Endothelial cell of umbilical vein (primary cell): ENCODE data around the gene OR4D2. TPM values are rescaled to one million over a fixed set of nuclear protein-coding genes. Genes with fewer than 3 reads are reported as not detected.

ENCODE experiments used
- BruUV-seq: library from RNA; stranded (reverse); fragments of 400-500 nt; replicated peaks from 2 replicates; lab custom pipeline; 2021; lab: Mats Ljungman, UMichigan
- CTCF ChIA-PET: fragments of 300-600, 350-600 bp; sonication (Branson Sonifier 250); formaldehyde crosslinking; loops from one replicate; lab custom pipeline; 2021; ENCODE audit warnings: antibody characterized with exemption, inconsistent platforms; lab: Charles Lee
- POLR2A ChIA-PET: fragments of 300-600, 350-600 bp; sonication (Branson Sonifier 250); formaldehyde crosslinking; loops from one replicate; lab custom pipeline; 2021; ENCODE audit warnings: antibody characterized with exemption, inconsistent platforms; lab: Charles Lee
- DNase-seq: peaks from one replicate; pipeline ENCODE4 v3.0.0-alpha.2; 2011; ENCODE audit warnings: low read depth, low spot score
- FAIRE-seq: peaks from 2 replicates; lab custom pipeline; 2011; peaks lifted over from hg19 to GRCh38; lab: Jason Lieb, UNC
- H2AFZ ChIP-seq: 2 replicates; pipeline ENCODE4 v1.6.0; 2012; ENCODE audit warnings: low read depth, low read length, control low read depth, inconsistent platforms
- H3K27ac ChIP-seq: 2 replicates; pipeline ENCODE4 v1.5.1; 2011; ENCODE audit warnings: low read depth, mild to moderate bottlenecking, control low read depth, low read length, moderate library complexity; ENCODE audit not compliant: insufficient read depth
- H3K27me3 ChIP-seq, 2 experiments: 2 replicates each; pipeline versions ENCODE4 v1.6.0 to v1.6.1; 2011; ENCODE audit warnings: low read length in 2 of 2, mixed read lengths in 1 of 2; ENCODE audit not compliant: control insufficient read depth in 2 of 2, insufficient read depth in 2 of 2
- H3K36me3 ChIP-seq, 2 experiments: 2 replicates in 1 of 2; 3 replicates in 1 of 2; pipeline ENCODE4 v1.5.1; 2011; ENCODE audit warnings: low read length in 2 of 2, mild to moderate bottlenecking in 1 of 2, moderate library complexity in 1 of 2; ENCODE audit not compliant: control insufficient read depth in 2 of 2, insufficient read depth in 2 of 2; ENCODE audit errors: extremely low read depth in 1 of 2
- H3K4me1 ChIP-seq: 3 replicates; pipeline ENCODE4 v1.5.1; 2011; ENCODE audit warnings: mild to moderate bottlenecking, low read length; ENCODE audit not compliant: control insufficient read depth, insufficient read depth; ENCODE audit errors: extremely low read depth
- H3K4me2 ChIP-seq: 2 replicates; pipeline ENCODE4 v1.6.1; 2011; ENCODE audit warnings: low read length, control low read depth, mixed read lengths; ENCODE audit not compliant: insufficient read depth
- H3K4me3 ChIP-seq, 3 experiments: fragments of 200-600 bp in 1 of 3; sonication (generic), shearing (Covaris generic) in 1 of 3; replicated peaks in 1 of 3; 2 replicates each; pipeline ENCODE4 v1.5.1; 2011 to 2016; ENCODE audit warnings: control low read depth in 3 of 3, low read length in 3 of 3, mild to moderate bottlenecking in 2 of 3, inconsistent platforms in 1 of 3, low read depth in 1 of 3, moderate library complexity in 1 of 3; ENCODE audit not compliant: insufficient read depth in 1 of 3
- H3K79me2 ChIP-seq: 2 replicates; pipeline ENCODE4 v1.6.0; 2012; ENCODE audit warnings: low read length, inconsistent platforms; ENCODE audit not compliant: control insufficient read depth, insufficient read depth
- H3K9ac ChIP-seq: replicated peaks from 2 replicates; pipeline ENCODE3; 2011; ENCODE audit warnings: low read length, control low read depth; ENCODE audit not compliant: insufficient read depth; ENCODE audit errors: extremely low read depth
- H3K9me1 ChIP-seq: replicated peaks from 3 replicates; pipeline ENCODE4 v1.6.0; 2011; ENCODE audit warnings: mild to moderate bottlenecking, low read length; ENCODE audit not compliant: control insufficient read depth, insufficient read depth; ENCODE audit errors: extremely low read depth
- H3K9me3 ChIP-seq: replicated peaks from 2 replicates; pipeline ENCODE4 v1.5.1; 2012; ENCODE audit warnings: low read length, inconsistent platforms; ENCODE audit not compliant: control insufficient read depth, insufficient read depth
- H4K20me1 ChIP-seq: replicated peaks from 2 replicates; pipeline ENCODE3; 2011; ENCODE audit warnings: mild to moderate bottlenecking, low read length; ENCODE audit not compliant: control insufficient read depth, insufficient read depth; ENCODE audit errors: extremely low read depth
- CTCF ChIP-seq, 2 donors: IDR thresholded peaks; 1 replicate in 1 of 2; 2 replicates in 1 of 2; pipeline ENCODE4 v1.5.1; 2011; ENCODE audit warnings: low read length in 2 of 2, mild to moderate bottlenecking in 2 of 2, moderate library complexity in 2 of 2, control low read depth in 1 of 2, inconsistent platforms in 1 of 2, low read depth in 1 of 2; ENCODE audit not compliant: insufficient read depth in 1 of 2; ENCODE audit errors: extremely low read depth in 1 of 2
- EZH2 ChIP-seq: IDR thresholded peaks from 2 replicates; pipeline ENCODE4 v1.6.1; 2012; ENCODE audit warnings: borderline replicate concordance, low read depth, mild to moderate bottlenecking, moderate library complexity, low read length, inconsistent platforms; ENCODE audit not compliant: severe bottlenecking
- FOS ChIP-seq: IDR thresholded peaks from 2 replicates; pipeline ENCODE4 v1.6.1; 2011; ENCODE audit warnings: mild to moderate bottlenecking, low read length, moderate library complexity, borderline replicate concordance; ENCODE audit not compliant: insufficient read depth
- GATA2 ChIP-seq: IDR thresholded peaks from 2 replicates; pipeline ENCODE4 v1.7.0; 2011; ENCODE audit warnings: low read depth, mild to moderate bottlenecking, moderate library complexity, mixed read lengths, low read length; ENCODE audit not compliant: insufficient read length, insufficient read depth
- JUN ChIP-seq: IDR thresholded peaks from 2 replicates; pipeline ENCODE4 v1.6.1; 2011; ENCODE audit warnings: borderline replicate concordance, low read depth; ENCODE audit not compliant: insufficient read length, insufficient read depth
- MAX ChIP-seq: IDR thresholded peaks from 2 replicates; pipeline ENCODE4 v1.6.1; 2011; ENCODE audit not compliant: insufficient read depth, insufficient read length
- MYC ChIP-seq: IDR thresholded peaks from one replicate; pipeline ENCODE4 v1.6.1; 2011; ENCODE audit warnings: mild to moderate bottlenecking, low read depth, low read length
- POLR2A ChIP-seq: IDR thresholded peaks from 2 replicates; pipeline ENCODE4 v1.6.1; 2012; ENCODE audit warnings: low read depth, mild to moderate bottlenecking, control low read depth, low read length
- POLR2AphosphoS5 ChIP-seq: IDR thresholded peaks from 2 replicates; pipeline ENCODE4 v1.6.1; 2012; ENCODE audit warnings: low read depth, mild to moderate bottlenecking, control low read depth, low read length, moderate library complexity; ENCODE audit not compliant: insufficient read depth
- dilution Hi-C: fragments of 300-500 bp; cut with MboI; formaldehyde crosslinking; loops from one replicate; pipeline ENCODE4 v1.15.0; 2019; ENCODE audit warnings: low sequenced_read_pairs; ENCODE audit not compliant: extremely low pct_ligation_motif_present
- intact Hi-C: fragments of 100-400 bp; cut with micrococcal nuclease; formaldehyde crosslinking; loops from one replicate; pipeline ENCODE4 v1.10.0; 2022
- polyA plus RNA-seq, 4 experiments: library from polyadenylated mRNA; depleted of rRNA in 3 of 4; stranded (reverse) in 3 of 4; unstranded in 1 of 4; fragments of >200 nt; gene quantifications; 2 replicates each; pipeline versions ENCODE4 v1.2.1 to v1.2.3, GENCODE V29; 2011 to 2012; ENCODE audit warnings: missing spikeins in 1 of 4
- total RNA-seq: library from RNA; stranded (reverse); gene quantifications from 2 replicates; pipeline ENCODE4 v1.2.3, GENCODE V29; 2021

The OR4D2 gene
- total and polyA plus RNA-seq, 2 donors (not counting 3 experiments of a cell fraction or from before 2014, with no cell fraction given), result not detected

GRCh38 chr17:58117382-58117781 is 49.4 kb upstream of the OR4D2 start:
- Histone ChIP-seq H3K4me1 (no peaks in the 10 kb centered on the region), H3K79me2 (no peaks in the 10 kb centered on the region), H3K9me3 (no peaks in the 10 kb centered on the region), H4K20me1 (no peaks in the 10 kb centered on the region), H3K27ac (no peak overlapping the region), H3K36me3 (no peaks in the 10 kb centered on the region), H3K27me3 (peaks cover 3 to 4% of the 10 kb centered on the region in 2 experiments), H3K9me1 (no peaks in the 10 kb centered on the region), H3K9ac (no peak overlapping the region), H3K4me2 (no peak overlapping the region), H3K4me3 (no peak overlapping the region), H2AFZ (no peak overlapping the region)
- ChIA-PET CTCF (interaction anchor here (1.0 kb wide), 1 partner anchor 19 kb away, joined by 3 read pairs; no protein-coding TSS in a partner anchor), POLR2A (no interaction called here)
- TF ChIP-seq MAX (no peak), EZH2 (no peak), POLR2A (no peak), FOS (no peak), CTCF (IDR thresholded peaks at IDR 0.05; ENCODE audit: extremely low read depth in 1 of 2, insufficient read depth in 1 of 2, low read depth in 1 of 2, low read length in 2 of 2) (no peak)
- BruUV-seq, result no TSS peak
- intact Hi-C loops, result no loop called here
- dilution Hi-C loops, result no loop called here
- DNase-seq, result no peak
- no peak for FAIRE-seq

GRCh38 chr17:58119491-58119890 is 47.3 kb upstream of the OR4D2 start:
- dilution Hi-C loops, result no loop called here
- no peaks in the 10 kb centered on the region for H3K4me1 ChIP-seq
- ChIA-PET POLR2A (no interaction called here), CTCF (no interaction called here)
- H2AFZ ChIP-seq, result no peak overlapping the region
- no peaks in the 10 kb centered on the region for H3K9me3 ChIP-seq
- H3K9me1 ChIP-seq, result no peaks in the 10 kb centered on the region
- H4K20me1 ChIP-seq, result no peaks in the 10 kb centered on the region
- H3K4me3 ChIP-seq, result no peak overlapping the region
- no peak overlapping the region for H3K4me2 ChIP-seq
- no TSS peak for BruUV-seq
- H3K79me2 ChIP-seq, result no peaks in the 10 kb centered on the region
- TF ChIP-seq MAX (no peak), EZH2 (no peak), FOS (no peak), CTCF (IDR thresholded peaks at IDR 0.05; ENCODE audit: extremely low read depth in 1 of 2, insufficient read depth in 1 of 2, low read depth in 1 of 2, low read length in 2 of 2) (no peak), MYC (no peak), JUN (no peak), POLR2A (no peak), POLR2AphosphoS5 (no peak), GATA2 (no peak)
- H3K27ac ChIP-seq, result no peak overlapping the region
- intact Hi-C loops, result no loop called here
- no peak overlapping the region for H3K9ac ChIP-seq
- no peaks in the 10 kb centered on the region for H3K36me3 ChIP-seq
- peaks cover 2 to 4% of the 10 kb centered on the region in 2 experiments for H3K27me3 ChIP-seq
- no peak for DNase-seq
- FAIRE-seq, result no peak
